Fibroblast of skin of back (primary cell): ENCODE results near the gene LEMD1.
"Not testable (repeated sequence)": the region's sequence is repeated elsewhere in the genome, so short reads cannot be mapped to it uniquely, and the experiment has no call there.

Experiments used
- DNase-seq: peaks from one replicate; pipeline ENCODE4 v3.0.0-alpha.2; 2013

Gene LEMD1

GRCh38 chr1:205446828-205447227 lies 25.0 kb upstream of the LEMD1 start:
- no peak for DNase-seq

- no peak for DNase-seq
These were observed 23.7 kb upstream of the LEMD1 start for GRCh38 chr1:205445646-205445935.

- no peak for DNase-seq
These were observed 23.2 kb upstream of the LEMD1 start for GRCh38 chr1:205444931-205445645.

- no peak for DNase-seq
These were observed 22.6 kb upstream of the LEMD1 start for GRCh38 chr1:205444300-205444930.

- no peak for DNase-seq
These were observed 21.9 kb upstream of the LEMD1 start for GRCh38 chr1:205443585-205444299.

- no peak for DNase-seq
These were observed 20.3 kb upstream of the LEMD1 start for GRCh38 chr1:205442051-205442725.

GRCh38 chr1:205441716-205442050 lies 19.8 kb upstream of the LEMD1 start:
- no peak for DNase-seq

- DNase-seq = no peak
These were observed 19.4 kb upstream of the LEMD1 start for GRCh38 chr1:205441318-205441633.

- DNase-seq = no peak
These were observed 18.8 kb upstream of the LEMD1 start for GRCh38 chr1:205440476-205441317.

- no peak for DNase-seq
These were observed 18.2 kb upstream of the LEMD1 start for GRCh38 chr1:205440121-205440475.

GRCh38 chr1:205438213-205439158 lies 16.6 kb upstream of the LEMD1 start:
- DNase-seq = peak; percentile 67

- DNase-seq = no peak
These were observed 15.7 kb upstream of the LEMD1 start for GRCh38 chr1:205437570-205437969.

- no peak for DNase-seq
These were observed 15.0 kb upstream of the LEMD1 start for GRCh38 chr1:205436776-205437410.

- DNase-seq = peak; percentile 15
These were observed 14.0 kb upstream of the LEMD1 start for GRCh38 chr1:205435578-205436573.

GRCh38 chr1:205434738-205435137 lies 12.9 kb upstream of the LEMD1 start:
- DNase-seq = no peak

GRCh38 chr1:205432692-205433091 lies 10.8 kb upstream of the LEMD1 start:
- DNase-seq = not testable (repeated sequence)

GRCh38 chr1:205432116-205432515 lies 10.3 kb upstream of the LEMD1 start:
- no peak for DNase-seq

- peak; percentile 50 for DNase-seq
These were observed 8.9 kb upstream of the LEMD1 start for GRCh38 chr1:205430696-205431305.
